CD4-positive, alpha-beta T cell (primary cell): ENCODE data around the gene UPK1A. TPM values are rescaled to one million over a fixed set of nuclear protein-coding genes. Genes with fewer than 3 reads are reported as not detected.

Experiments used
- ATAC-seq: fragments of 200-7000 bp; cut with Tn5 transposase; one replicate; pipeline ENCODE4 v1.10.0; 2022; ENCODE audit warnings: mild to moderate bottlenecking; ENCODE audit not compliant: poor library complexity
- CTCF ChIA-PET: fragments of 350-600 bp; sonication (Branson Sonifier 250); formaldehyde crosslinking; loops from one replicate; lab custom pipeline; 2021; ENCODE audit warnings: antibody characterized with exemption, inconsistent platforms; lab: Charles Lee
- POLR2A ChIA-PET: fragments of 350-600 bp; sonication (Branson Sonifier 250); formaldehyde crosslinking; loops from one replicate; lab custom pipeline; 2021; ENCODE audit warnings: antibody characterized with exemption, inconsistent platforms; lab: Charles Lee
- DNase-seq, 14 experiments: peaks; one replicate each; pipeline ENCODE4 v3.0.0-alpha.2; 2013 to 2020; ENCODE audit warnings: mixed read lengths in 2 of 14
- H3K27ac ChIP-seq, 2 donors: one replicate each; pipeline versions ENCODE4 v1.5.1 to v1.7.0; 2013; ENCODE audit warnings: low read length in 2 of 2, low read depth in 1 of 2, mild to moderate bottlenecking in 1 of 2
- H3K27me3 ChIP-seq, 2 experiments: 1 replicate in 1 of 2; 2 replicates in 1 of 2; pipeline versions ENCODE4 v1.6.1 to v1.7.0; 2013; ENCODE audit warnings: low read length in 2 of 2, control low read depth in 1 of 2, mild to moderate bottlenecking in 1 of 2, moderate library complexity in 1 of 2; ENCODE audit not compliant: insufficient read depth in 2 of 2, control insufficient read depth in 1 of 2
- H3K36me3 ChIP-seq: one replicate; pipeline ENCODE4 v1.6.1; 2013; ENCODE audit warnings: low read length, control low read depth; ENCODE audit not compliant: insufficient read depth
- H3K4me1 ChIP-seq: one replicate; pipeline ENCODE4 v1.6.1; 2013; ENCODE audit warnings: low read length, control low read depth; ENCODE audit not compliant: insufficient read depth
- H3K4me3 ChIP-seq: one replicate; pipeline ENCODE4 v1.5.1; 2013; ENCODE audit warnings: mild to moderate bottlenecking, low read length, moderate library complexity
- H3K9me3 ChIP-seq, 2 experiments: 1 replicate in 1 of 2; 2 replicates in 1 of 2; pipeline versions ENCODE4 v1.6.1 to v1.7.0; 2013; ENCODE audit warnings: low read length in 2 of 2, mild to moderate bottlenecking in 2 of 2, control low read depth in 1 of 2, moderate library complexity in 1 of 2; ENCODE audit not compliant: control insufficient read depth in 1 of 2, insufficient read depth in 1 of 2
- H3K27ac Mint-ChIP-seq: one replicate; pipeline ENCODE4 v1.8.0; 2020; ENCODE audit warnings: mixed read lengths
- H3K27me3 Mint-ChIP-seq: one replicate; pipeline ENCODE4 v1.8.0; 2021; ENCODE audit warnings: mixed read lengths
- H3K36me3 Mint-ChIP-seq: one replicate; pipeline ENCODE4 v1.8.0; 2021; ENCODE audit warnings: low read depth, mixed read lengths
- H3K4me1 Mint-ChIP-seq: one replicate; pipeline ENCODE4 v1.8.0; 2021; ENCODE audit warnings: low read depth, mixed read lengths
- H3K4me3 Mint-ChIP-seq: one replicate; pipeline ENCODE4 v1.8.0; 2020; ENCODE audit warnings: mild to moderate bottlenecking, mixed read lengths
- H3K9me3 Mint-ChIP-seq: one replicate; pipeline ENCODE4 v1.8.0; 2020; ENCODE audit warnings: mixed read lengths
- CTCF ChIP-seq: fragments of 200-600 bp; IDR thresholded peaks from one replicate; pipeline ENCODE4 v1.8.0; 2022; ENCODE audit warnings: antibody characterized with exemption, mild to moderate bottlenecking
- intact Hi-C, 2 experiments: fragments of 100-400 bp; cut with DNase I in 1 of 2; cut with micrococcal nuclease in 1 of 2; formaldehyde crosslinking; loops; one replicate each; pipeline versions ENCODE4 v1.15.1 to v1.9.0; 2023 to 2025; cut with DNase I, micrococcal nuclease
- total RNA-seq, 174 experiments: library from RNA in 2 of 174; stranded (reverse) in 2 of 174; gene quantifications; one replicate each; pipeline ENCODE4 v1.2.3 and lab custom pipeline; 2021 to 2026

UPK1A gene
- total RNA-seq, 2 experiments from 2014 or later: 0.36 to 0.47 TPM

DNA sequence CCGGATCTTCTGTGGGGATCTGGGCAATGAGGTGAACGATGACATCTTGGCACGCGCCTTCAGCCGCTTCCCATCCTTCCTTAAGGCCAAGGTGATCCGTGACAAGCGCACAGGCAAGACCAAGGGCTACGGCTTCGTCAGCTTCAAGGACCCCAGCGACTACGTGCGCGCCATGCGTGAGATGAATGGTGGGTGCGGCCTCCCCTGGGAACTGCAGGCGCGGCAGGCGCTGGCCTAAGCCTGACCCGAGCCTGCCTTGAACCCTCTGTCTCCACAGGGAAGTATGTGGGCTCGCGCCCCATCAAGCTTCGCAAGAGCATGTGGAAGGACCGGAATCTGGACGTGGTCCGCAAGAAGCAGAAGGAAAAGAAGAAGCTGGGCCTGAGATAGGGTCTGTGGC is 29.2 kb upstream of the UPK1A start:
- intact Hi-C loops: no loop called here
- no peak overlapping the region for H3K27ac Mint-ChIP-seq
- ATAC-seq: no peak
- Histone ChIP-seq H3K27me3 (no peaks in the 10 kb centered on the region), H3K36me3 (peaks cover 56% of the 10 kb centered on the region), H3K9me3 (no peaks in the 10 kb centered on the region), H3K4me3 (no peak overlapping the region), H3K27ac (no peak overlapping the region), H3K4me1 (peaks cover 11% of the 10 kb centered on the region)
- TF ChIP-seq CTCF: no peak
- no peak for DNase-seq
- no peaks in the 10 kb centered on the region for H3K9me3 Mint-ChIP-seq
- H3K27me3 Mint-ChIP-seq: no peaks in the 10 kb centered on the region
- ChIA-PET POLR2A (interaction anchor here (1.8 kb wide), 1 partner anchor 11 kb away, joined by 5 read pairs; the partner anchor contains the start of gene COX6B1), CTCF (no interaction called here)
- H3K4me3 Mint-ChIP-seq: no peak overlapping the region
- H3K36me3 Mint-ChIP-seq: peaks cover 50% of the 10 kb centered on the region
- H3K4me1 Mint-ChIP-seq: peaks cover 8% of the 10 kb centered on the region

- Mint-ChIP-seq H3K27ac (peak overlapping the region; percentile 15), H3K4me1 (peaks cover 9% of the 10 kb centered on the region), H3K36me3 (peaks cover 31% of the 10 kb centered on the region), H3K9me3 (no peaks in the 10 kb centered on the region), H3K27me3 (no peaks in the 10 kb centered on the region), H3K4me3 (peak overlapping the region; percentile 59)
- ATAC-seq: no peak
- ChIA-PET CTCF (no interaction called here), POLR2A (no interaction called here)
- Histone ChIP-seq H3K9me3 (no peaks in the 10 kb centered on the region), H3K27ac (no peak overlapping the region), H3K27me3 (no peaks in the 10 kb centered on the region), H3K36me3 (peaks cover 35% of the 10 kb centered on the region), H3K4me3 (no peak overlapping the region), H3K4me1 (peaks cover 31% of the 10 kb centered on the region)
- intact Hi-C loops: no loop called here
- no peak for TF ChIP-seq CTCF
- no peak for DNase-seq
Observed at GRCh38 chr19:35639321-35639639, 27.0 kb upstream of the UPK1A start.

- TF ChIP-seq CTCF: no peak
- DNase-seq (no peak), ATAC-seq (no peak)
- CTCF ChIA-PET: no interaction called here
- Mint-ChIP-seq H3K4me1 (peaks cover 15% of the 10 kb centered on the region), H3K27me3 (no peaks in the 10 kb centered on the region), H3K9me3 (no peaks in the 10 kb centered on the region), H3K4me3 (peak overlapping the region; percentile 59), H3K36me3 (peaks cover 26% of the 10 kb centered on the region), H3K27ac (peak overlapping the region; percentile 15)
- Histone ChIP-seq H3K27ac (no peak overlapping the region), H3K9me3 (no peaks in the 10 kb centered on the region), H3K27me3 (no peaks in the 10 kb centered on the region), H3K4me1 (peaks cover 37% of the 10 kb centered on the region), H3K4me3 (no peak overlapping the region), H3K36me3 (peaks cover 30% of the 10 kb centered on the region)
- POLR2A ChIA-PET: no interaction called here
- intact Hi-C loops: loop anchor here in 1 of 2 experiments (5.0 kb wide), 1 partner anchor 117 kb away; the partner anchor contains the start of genes HSPB6 and PROSER3
Observed at GRCh38 chr19:35639863-35640262, 26.5 kb upstream of the UPK1A start.
